Measurements from ENCODE around the gene PARP6.
A peak's percentile ranks its signal among the peaks of the same experiment; 100 is the strongest.

Gene PARP6

DNA sequence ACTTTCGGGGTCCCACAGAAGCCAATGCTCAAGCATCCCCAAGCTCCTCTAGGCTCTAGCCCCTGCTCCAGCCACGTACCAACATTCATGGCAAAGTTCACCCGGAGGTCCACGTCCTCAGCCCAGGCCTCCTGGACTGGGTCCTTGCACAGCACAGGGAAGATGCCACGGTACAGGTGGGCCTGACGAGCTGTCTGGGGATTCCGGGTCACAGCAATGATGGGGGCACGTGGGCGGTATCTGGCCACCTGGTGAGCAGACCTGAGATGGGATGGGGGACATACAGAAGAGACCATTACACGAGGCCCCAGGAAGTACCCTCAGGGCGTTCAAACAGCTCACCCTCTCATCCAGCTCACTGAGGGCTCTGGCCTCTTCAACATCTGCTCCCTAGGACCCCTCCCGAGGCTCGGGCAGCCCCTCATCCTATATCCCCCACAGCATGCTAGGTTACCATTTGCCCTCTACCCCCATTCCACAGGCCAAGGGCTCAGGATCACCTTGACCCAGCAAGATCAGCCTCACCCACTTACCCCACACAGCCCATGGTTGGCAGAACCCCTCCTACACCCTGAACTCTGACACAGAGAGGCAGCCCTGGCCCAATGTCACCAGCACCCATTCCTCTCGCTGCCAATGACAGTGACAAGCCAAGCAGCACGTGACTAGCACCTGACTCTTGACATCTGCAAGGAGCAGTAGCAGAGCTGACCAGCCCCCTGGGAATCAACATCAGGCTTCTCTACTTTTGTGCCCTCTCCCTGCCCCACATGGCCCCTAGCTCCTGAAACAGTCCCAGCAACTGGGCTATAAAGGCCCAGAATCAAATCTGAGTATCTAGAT lies 71.7 kb downstream of the PARP6 start:
- Histone ChIP-seq H3K27ac (ENCODE audit: low read depth, low read length) (no peak overlapping the region), H3K27me3 (ENCODE audit: control insufficient read depth, insufficient read depth, low read length) (peaks cover 8% of the 10 kb centered on the region), H3K4me3 (ENCODE audit: low read length) (no peak overlapping the region), H3K36me3 (ENCODE audit: control insufficient read depth, insufficient read depth, low read length) (peaks cover 46% of the 10 kb centered on the region), H3K9ac (ENCODE audit: low read length) (no peak overlapping the region), H3K4me1 (ENCODE audit: control insufficient read depth, insufficient read depth, low read length) (peaks cover 7% of the 10 kb centered on the region)

DNA sequence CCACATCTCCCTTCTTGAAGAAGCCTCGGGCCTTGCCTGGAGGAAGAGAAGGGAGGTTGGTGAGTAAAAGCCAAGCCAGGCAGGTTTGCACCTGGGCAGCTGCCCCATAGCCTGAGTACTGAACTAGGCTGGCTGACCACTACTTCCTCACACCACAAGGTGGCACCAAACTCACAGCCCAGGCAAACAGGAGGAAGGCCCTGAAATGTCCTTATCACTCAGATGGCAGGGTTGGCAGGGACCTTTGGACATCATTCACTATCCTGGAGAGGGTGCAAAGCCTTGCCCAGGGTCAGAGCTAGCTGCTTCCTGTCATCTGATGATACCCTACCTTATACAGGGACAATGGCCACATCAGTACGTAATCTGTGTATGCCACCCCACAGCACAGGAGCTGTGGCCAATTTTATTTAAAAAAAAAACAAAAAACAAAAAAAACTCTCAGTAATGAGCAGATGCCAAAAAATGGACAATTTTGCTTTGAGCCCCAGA lies 72.6 kb downstream of the PARP6 start:
- Histone ChIP-seq H3K27ac (ENCODE audit: low read depth, low read length) (no peak overlapping the region), H3K9ac (ENCODE audit: low read length) (no peak overlapping the region), H3K4me3 (ENCODE audit: low read length) (no peak overlapping the region), H3K27me3 (ENCODE audit: control insufficient read depth, insufficient read depth, low read length) (peaks cover 8% of the 10 kb centered on the region), H3K36me3 (ENCODE audit: control insufficient read depth, insufficient read depth, low read length) (peaks cover 40% of the 10 kb centered on the region), H3K4me1 (ENCODE audit: control insufficient read depth, insufficient read depth, low read length) (peaks cover 7% of the 10 kb centered on the region)

GRCh38 chr15:72199205-72199515 lies 73.2 kb downstream of the PARP6 start:
- peaks cover 38% of the 10 kb centered on the region for H3K36me3 ChIP-seq (ENCODE audit: control insufficient read depth, insufficient read depth, low read length)
- peaks cover 7% of the 10 kb centered on the region for H3K4me1 ChIP-seq (ENCODE audit: control insufficient read depth, insufficient read depth, low read length)
- no peak overlapping the region for H3K4me3 ChIP-seq (ENCODE audit: low read length)
- peaks cover 8% of the 10 kb centered on the region for H3K27me3 ChIP-seq (ENCODE audit: control insufficient read depth, insufficient read depth, low read length)
- no peak overlapping the region for H3K9ac ChIP-seq (ENCODE audit: low read length)
- no peak overlapping the region for H3K27ac ChIP-seq (ENCODE audit: low read depth, low read length)

GRCh38 chr15:72198356-72199204 lies 73.8 kb downstream of the PARP6 start:
- Histone ChIP-seq H3K4me1 (ENCODE audit: control insufficient read depth, insufficient read depth, low read length) (peaks cover 2% of the 10 kb centered on the region), H3K9ac (ENCODE audit: low read length) (no peak overlapping the region), H3K4me3 (ENCODE audit: low read length) (no peak overlapping the region), H3K27ac (ENCODE audit: low read depth, low read length) (no peak overlapping the region), H3K27me3 (ENCODE audit: control insufficient read depth, insufficient read depth, low read length) (peaks cover 8% of the 10 kb centered on the region), H3K36me3 (ENCODE audit: control insufficient read depth, insufficient read depth, low read length) (peaks cover 33% of the 10 kb centered on the region)

- no peak within 1 kb of the TSS for H3K27ac ChIP-seq (ENCODE audit: low read depth, low read length)
These were observed 74.6 kb downstream of the PARP6 start, which contains the start of gene GRAMD2A for GRCh38 chr15:72197460-72198355. TSS of gene GRAMD2A (minus strand) at chr15:72197787.

GRCh38 chr15:72197041-72197459 lies 75.3 kb downstream of the PARP6 start:
- no peak overlapping the region for H3K9ac ChIP-seq (ENCODE audit: low read length)
- H3K27me3 ChIP-seq (ENCODE audit: control insufficient read depth, insufficient read depth, low read length): peaks cover 8% of the 10 kb centered on the region
- no peaks in the 10 kb centered on the region for H3K4me1 ChIP-seq (ENCODE audit: control insufficient read depth, insufficient read depth, low read length)
- H3K27ac ChIP-seq (ENCODE audit: low read depth, low read length): no peak overlapping the region
- H3K36me3 ChIP-seq (ENCODE audit: control insufficient read depth, insufficient read depth, low read length): peaks cover 21% of the 10 kb centered on the region
- peak overlapping the region; percentile 50 for H3K4me3 ChIP-seq (ENCODE audit: low read length)

More at GRCh38 chr15:72197460-72198355, 74.6 kb downstream of the PARP6 start, which contains the start of gene GRAMD2A:
- H3K4me1 ChIP-seq (ENCODE audit: control insufficient read depth, insufficient read depth, low read length): no peaks in the 10 kb centered on the region
- H3K27me3 ChIP-seq (ENCODE audit: control insufficient read depth, insufficient read depth, low read length): peaks cover 8% of the 10 kb centered on the region
- peaks cover 26% of the 10 kb centered on the region for H3K36me3 ChIP-seq (ENCODE audit: control insufficient read depth, insufficient read depth, low read length)
- peak within 1 kb of the TSS; percentile 50 for H3K4me3 ChIP-seq (ENCODE audit: low read length)
- no peak within 1 kb of the TSS for H3K9ac ChIP-seq (ENCODE audit: low read length)

GRCh38 chr15:72196409-72197040 lies 75.8 kb downstream of the PARP6 start:
- no peaks in the 10 kb centered on the region for H3K4me1 ChIP-seq (ENCODE audit: control insufficient read depth, insufficient read depth, low read length)
- H3K27me3 ChIP-seq (ENCODE audit: control insufficient read depth, insufficient read depth, low read length): peaks cover 8% of the 10 kb centered on the region
- no peak overlapping the region for H3K9ac ChIP-seq (ENCODE audit: low read length)
- H3K27ac ChIP-seq (ENCODE audit: low read depth, low read length): no peak overlapping the region
- peak overlapping the region; percentile 50 for H3K4me3 ChIP-seq (ENCODE audit: low read length)
- peaks cover 16% of the 10 kb centered on the region for H3K36me3 ChIP-seq (ENCODE audit: control insufficient read depth, insufficient read depth, low read length)

DNA sequence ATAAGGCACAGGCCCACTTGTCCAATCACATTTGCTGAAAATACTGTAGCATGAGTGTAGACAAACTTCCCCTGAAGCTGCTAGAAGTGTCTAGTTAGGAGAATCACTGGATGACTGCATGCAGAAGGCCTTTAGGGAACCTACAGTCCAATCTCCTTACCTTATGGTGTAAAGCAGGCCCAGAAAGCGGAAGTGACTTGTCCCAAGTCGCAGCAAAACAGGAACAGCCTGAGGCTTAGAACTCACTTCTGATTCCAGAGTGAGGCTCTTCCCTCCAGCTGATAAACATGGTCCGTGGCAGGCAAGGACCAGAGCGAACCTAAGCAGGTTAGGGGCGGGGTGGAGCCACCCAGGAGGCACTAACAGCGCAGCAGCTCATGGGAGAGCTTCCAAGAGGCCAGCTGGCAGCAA lies 77.2 kb downstream of the PARP6 start:
- Histone ChIP-seq H3K27ac (ENCODE audit: low read depth, low read length) (no peak overlapping the region), H3K4me1 (ENCODE audit: control insufficient read depth, insufficient read depth, low read length) (no peaks in the 10 kb centered on the region), H3K36me3 (ENCODE audit: control insufficient read depth, insufficient read depth, low read length) (peaks cover 10% of the 10 kb centered on the region), H3K9ac (ENCODE audit: low read length) (no peak overlapping the region), H3K27me3 (ENCODE audit: control insufficient read depth, insufficient read depth, low read length) (peaks cover 8% of the 10 kb centered on the region), H3K4me3 (ENCODE audit: low read length) (no peak overlapping the region)

DNA sequence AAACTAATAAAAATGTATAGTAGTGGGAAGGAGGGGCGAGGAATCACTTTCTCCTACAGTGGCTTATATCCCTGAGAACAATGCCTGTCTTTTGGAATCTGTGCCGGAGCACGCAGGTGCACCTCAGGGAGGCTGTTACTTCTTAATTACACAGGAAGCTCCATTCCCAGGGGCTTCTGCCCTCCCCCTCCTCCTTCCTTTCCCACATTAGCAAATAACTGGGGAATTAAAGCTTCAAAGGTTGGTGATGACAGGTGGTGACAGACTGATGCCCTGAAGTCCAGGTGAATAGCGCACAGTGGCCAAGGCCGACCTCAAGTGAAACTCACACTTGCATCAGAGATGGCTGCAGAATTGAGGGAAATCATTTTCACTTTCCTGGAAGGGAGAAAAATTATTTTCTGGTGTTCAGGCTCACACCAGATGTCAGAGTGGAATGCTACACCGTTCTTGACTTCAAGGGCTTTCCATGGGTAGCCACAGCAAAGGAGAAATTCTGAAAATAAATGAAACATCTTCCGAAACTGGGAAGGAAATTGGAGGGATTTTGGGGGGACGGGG lies 78.4 kb downstream of the PARP6 start:
- Histone ChIP-seq H3K9ac (ENCODE audit: low read length) (no peak overlapping the region), H3K27me3 (ENCODE audit: control insufficient read depth, insufficient read depth, low read length) (peaks cover 8% of the 10 kb centered on the region), H3K36me3 (ENCODE audit: control insufficient read depth, insufficient read depth, low read length) (peaks cover 4% of the 10 kb centered on the region), H3K27ac (ENCODE audit: low read depth, low read length) (no peak overlapping the region), H3K4me3 (ENCODE audit: low read length) (no peak overlapping the region), H3K4me1 (ENCODE audit: control insufficient read depth, insufficient read depth, low read length) (no peaks in the 10 kb centered on the region)

- H3K9ac ChIP-seq (ENCODE audit: low read length): no peak overlapping the region
- H3K36me3 ChIP-seq (ENCODE audit: control insufficient read depth, insufficient read depth, low read length): no peaks in the 10 kb centered on the region
- peaks cover 8% of the 10 kb centered on the region for H3K27me3 ChIP-seq (ENCODE audit: control insufficient read depth, insufficient read depth, low read length)
- H3K27ac ChIP-seq (ENCODE audit: low read depth, low read length): no peak overlapping the region
- no peaks in the 10 kb centered on the region for H3K4me1 ChIP-seq (ENCODE audit: control insufficient read depth, insufficient read depth, low read length)
- H3K4me3 ChIP-seq (ENCODE audit: low read length): no peak overlapping the region
These were observed 79.9 kb downstream of the PARP6 start for GRCh38 chr15:72192416-72192815.
